HepG2 (cell line): ENCODE measurements around the gene PLEKHD1. TPM values are rescaled to one million over a fixed set of nuclear protein-coding genes. Genes with fewer than 3 reads are reported as not detected.
A peak's percentile ranks its signal among the peaks of the same experiment; 100 is the strongest.

ENCODE experiments used
- ATAC-seq: fragments of 200-7000 bp; cut with Tn5 transposase; 3 replicates; pipeline ENCODE4 v1.9.1; 2020; ENCODE audit warnings: mild to moderate bottlenecking, moderate library complexity
- BruUV-seq: library from RNA; stranded (reverse); fragments of 400-500 nt; replicated peaks from 2 replicates; lab custom pipeline; 2021; lab: Mats Ljungman, UMichigan
- CTCF ChIA-PET: fragments of 300-600 bp; formaldehyde crosslinking; extraction: SDS; loops from one replicate; lab custom pipeline; 2021; ENCODE audit warnings: low total read pairs, inconsistent platforms, low intra/inter-chr PET ratio; lab: Yijun Ruan, JAX
- POLR2A ChIA-PET: fragments of 350-600 bp; sonication (Branson Sonifier 250); formaldehyde crosslinking; loops from one replicate; lab custom pipeline; 2020; ENCODE audit warnings: antibody characterized with exemption, inconsistent platforms; lab: Yijun Ruan, JAX
- DNase-seq: peaks from one replicate; pipeline ENCODE4 v3.0.0-alpha.2; 2015; ENCODE audit warnings: low spot score
- FAIRE-seq: peaks from 3 replicates; lab custom pipeline; 2011; peaks lifted over from hg19 to GRCh38; lab: Jason Lieb, UNC
- H2AFZ ChIP-seq: one replicate; pipeline ENCODE4 v1.6.1; 2011; ENCODE audit warnings: low read length, inconsistent platforms
- H3K27ac ChIP-seq: fragments of 300-600 bp; 3 replicates; pipeline ENCODE4 v1.8.0; 2011; ENCODE audit warnings: mixed run types, mild to moderate bottlenecking, mixed read lengths, low read length, inconsistent platforms; ENCODE audit not compliant: insufficient read depth; ENCODE audit errors: extremely low read length
- H3K27me3 ChIP-seq, 2 experiments: fragments of 200-600 bp in 1 of 2; 2 replicates in 1 of 2; 3 replicates in 1 of 2; pipeline versions ENCODE4 v1.6.0 to v1.8.0; 2011; ENCODE audit warnings: low read length in 2 of 2, mild to moderate bottlenecking in 2 of 2, moderate library complexity in 2 of 2, inconsistent platforms in 1 of 2; ENCODE audit not compliant: insufficient read depth in 2 of 2, control insufficient read depth in 1 of 2
- H3K36me3 ChIP-seq, 2 experiments: fragments of 200-600 bp in 1 of 2; replicated peaks in 1 of 2; 2 replicates in 1 of 2; 3 replicates in 1 of 2; pipeline versions ENCODE4 v1.5.1 to v1.8.0; 2011; ENCODE audit warnings: low read length in 2 of 2, inconsistent platforms in 1 of 2; ENCODE audit not compliant: insufficient read depth in 2 of 2, control insufficient read depth in 1 of 2
- H3K4me1 ChIP-seq: 2 replicates; pipeline ENCODE4 v1.5.1; 2012; ENCODE audit warnings: low read length, inconsistent platforms; ENCODE audit not compliant: insufficient read depth
- H3K4me2 ChIP-seq: 2 replicates; pipeline ENCODE4 v1.6.0; 2011; ENCODE audit warnings: low read depth, low read length, inconsistent platforms
- H3K4me3 ChIP-seq, 3 experiments: fragments of 200-600 bp in 1 of 3; sonication (generic), shearing (Covaris generic) in 1 of 3; replicated peaks in 1 of 3; 2 replicates each; pipeline ENCODE4 v1.5.1; 2011 to 2016; ENCODE audit warnings: low read length in 3 of 3, inconsistent platforms in 2 of 3, low read depth in 2 of 3, mild to moderate bottlenecking in 2 of 3, control low read depth in 1 of 3, mixed read lengths in 1 of 3; ENCODE audit not compliant: insufficient read depth in 1 of 3
- H3K79me2 ChIP-seq: one replicate; pipeline ENCODE4 v1.6.1; 2011; ENCODE audit warnings: low read length, inconsistent platforms; ENCODE audit not compliant: insufficient read depth
- H3K9ac ChIP-seq: 2 replicates; pipeline ENCODE4 v1.6.0; 2011; ENCODE audit warnings: mild to moderate bottlenecking, low read depth, low read length, inconsistent platforms; ENCODE audit not compliant: insufficient read depth
- H3K9me3 ChIP-seq: 2 replicates; pipeline ENCODE4 v1.5.1; 2012; ENCODE audit warnings: mild to moderate bottlenecking, low read length
- H4K20me1 ChIP-seq: 2 replicates; pipeline ENCODE4 v1.6.0; 2011; ENCODE audit warnings: inconsistent platforms, mild to moderate bottlenecking, low read length, moderate library complexity; ENCODE audit not compliant: insufficient read depth
- FIP1L1 ChIP-seq: fragments of 200-400 bp; formaldehyde crosslinking; IDR thresholded peaks from 2 replicates; pipeline ENCODE4 v1.6.1; 2018; ENCODE audit warnings: low read depth, mild to moderate bottlenecking, low read length, moderate library complexity, borderline replicate concordance; ENCODE audit not compliant: insufficient read depth
- GLI4 ChIP-seq: sonication (generic); formaldehyde crosslinking; IDR thresholded peaks from 2 replicates; pipeline ENCODE4 v1.5.1; 2020; ENCODE audit warnings: missing genetic modification reagents, mild to moderate bottlenecking, moderate library complexity, borderline replicate concordance
- MAFF ChIP-seq: IDR thresholded peaks from 2 replicates; pipeline ENCODE4 v1.6.1; 2011; ENCODE audit warnings: low read depth, low read length, improper control_type of control experiment
- MAFK ChIP-seq, 2 experiments: IDR thresholded peaks in 1 of 2; conservative IDR thresholded peaks in 1 of 2; 2 replicates each; pipeline ENCODE4 v1.6.1; 2011; ENCODE audit warnings: improper control_type of control experiment in 2 of 2, low read length in 2 of 2
- NR2F2 ChIP-seq: IDR thresholded peaks from 2 replicates; pipeline ENCODE4 v1.6.1; 2012; ENCODE audit warnings: low read depth, inconsistent platforms, borderline replicate concordance
- RFX3 ChIP-seq: IDR thresholded peaks from 2 replicates; pipeline ENCODE4 v1.6.1; 2016; ENCODE audit warnings: missing biosample characterization, missing genetic modification reagents
- ZC3H4 ChIP-seq: sonication (generic); formaldehyde crosslinking; IDR thresholded peaks from 2 replicates; pipeline ENCODE4 v1.4.0; 2020; ENCODE audit warnings: missing genetic modification reagents, borderline replicate concordance
- ZFP36L2 ChIP-seq: sonication (generic); formaldehyde crosslinking; IDR thresholded peaks from 2 replicates; pipeline ENCODE4 v1.4.0; 2020; ENCODE audit warnings: missing genetic modification reagents
- ZNF274 ChIP-seq: sonication (generic); formaldehyde crosslinking; IDR thresholded peaks from 2 replicates; pipeline ENCODE4 v1.5.1; 2020; ENCODE audit warnings: mild to moderate bottlenecking, missing genetic modification reagents
- ZNF703 ChIP-seq: sonication (generic); formaldehyde crosslinking; IDR thresholded peaks from 2 replicates; pipeline ENCODE4 v1.5.1; 2020; ENCODE audit warnings: missing genetic modification reagents, mild to moderate bottlenecking, moderate library complexity, borderline replicate concordance
- WGBS: methylation state at CpG from one replicate; pipeline ENCODE4 v1.1.6; 2017; ENCODE audit warnings: low lambda C conversion rate; 5-methylcytosine and 5-hydroxymethylcytosine counted together
- in situ Hi-C: cut with HindIII; loops from 2 replicates; pipeline ENCODE4 v1.10.0; 2017; ENCODE audit warnings: low pct_unique_long_range_greater_than_20kb; ENCODE audit not compliant: extremely low pct_ligation_motif_present
- intact Hi-C: fragments of 100-400 bp; cut with micrococcal nuclease; formaldehyde crosslinking; loops from one replicate; pipeline ENCODE4 v1.10.0; 2022; ENCODE audit not compliant: unreplicated experiment
- polyA plus RNA-seq, 8 experiments: library from polyadenylated mRNA; depleted of rRNA in 3 of 8; stranded (reverse) in 7 of 8; unstranded in 1 of 8; fragments of >200 nt; fragmentation: Illumina TruSeq in 4 of 8; extraction: Trizol in 4 of 8; gene quantifications; 2 replicates each; pipeline versions ENCODE4 v1.2.1 to v1.2.3, GENCODE V29; 2011 to 2016; ENCODE audit warnings: low read depth in 4 of 8, missing spikeins in 1 of 8, mixed read lengths in 1 of 8; ENCODE audit not compliant: insufficient read depth in 1 of 8
- total RNA-seq, 5 experiments: library from RNA; depleted of rRNA; stranded (reverse); fragments of >200 nt; fragmentation: Illumina TruSeq; extraction: Trizol; gene quantifications; 2 replicates each; pipeline ENCODE4 v1.2.3, GENCODE V29; 2016; ENCODE audit warnings: low read depth in 1 of 5

PLEKHD1 gene
- total and polyA plus RNA-seq, 2 of the 13 experiments (the other 11 are each of a cell fraction or from before 2014, with no cell fraction given) = 0.01 TPM; not detected in 1

- no peak for ATAC-seq
- intact Hi-C loops = no loop called here
- H3K4me2 ChIP-seq = no peak overlapping the region
- POLR2A ChIA-PET = no interaction called here
- H3K27me3 ChIP-seq = peaks cover 0 to 54% of the 10 kb centered on the region in 2 experiments
- H2AFZ ChIP-seq = no peak overlapping the region
- WGBS = 6% methylated on average over 7 of the region's 7 CpGs
- no peak overlapping the region for H3K27ac ChIP-seq
- in situ Hi-C loops = no loop called here
- H3K36me3 ChIP-seq = no peaks in the 10 kb centered on the region
- H3K4me3 ChIP-seq = no peak overlapping the region
- no peaks in the 10 kb centered on the region for H3K79me2 ChIP-seq
- TF ChIP-seq RFX3 (CRISPR knock-in tag) (no peak), MAFF (peak; percentile 10; the same call in 1 of the 2 replicates), MAFK (conservative IDR thresholded peaks at IDR 0.05 in 1 of 2, IDR thresholded peaks at IDR 0.05 in 1 of 2; ENCODE audit: low read length in 2 of 2) (peak; percentile 16 to 59; a peak in 2 of 4 replicates), NR2F2 (no peak), ZFP36L2 (CRISPR knock-in tag) (no peak)
- TF ChIP-seq, all 625 proteins: peak for 2
- FAIRE-seq = no peak
- CTCF ChIA-PET = no interaction called here
- Histone ChIP-seq H3K4me1 (no peaks in the 10 kb centered on the region), H3K9ac (no peak overlapping the region), H3K9me3 (no peaks in the 10 kb centered on the region), H4K20me1 (no peaks in the 10 kb centered on the region)
- no TSS peak for BruUV-seq
- DNase-seq = no peak
Measured at GRCh38 chr14:69560826-69561225, 76.3 kb downstream of the PLEKHD1 start.

DNA sequence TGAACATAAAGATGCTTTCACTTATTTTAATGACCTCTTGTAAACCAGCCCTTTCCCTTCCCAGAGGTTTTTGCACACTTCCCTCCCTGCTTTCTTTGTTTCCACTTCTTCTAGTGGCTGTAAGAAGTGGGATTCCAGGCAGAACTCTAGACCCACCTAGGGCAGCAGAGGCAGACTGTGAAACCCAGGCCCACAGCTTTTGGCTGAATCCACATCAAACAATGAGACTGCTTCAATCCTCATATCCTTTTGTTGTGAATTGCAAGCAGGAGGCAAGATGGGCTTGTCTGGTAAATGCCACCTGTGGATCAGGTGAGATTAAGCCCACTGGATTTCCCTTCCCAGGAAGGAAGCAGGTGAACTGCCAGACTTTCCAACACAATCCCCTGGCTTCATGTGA, 77.4 kb downstream of the PLEKHD1 start:
- H3K4me2 ChIP-seq = no peak overlapping the region
- TF ChIP-seq ZC3H4 (CRISPR knock-in tag) = no peak
- TF ChIP-seq ZNF274 (CRISPR knock-in tag) = no peak
- TF ChIP-seq FIP1L1 = no peak
- TF ChIP-seq GLI4 (CRISPR knock-in tag) = no peak
- no peak for TF ChIP-seq ZNF703
- TF ChIP-seq, all 625 proteins: peak for 0
- CTCF ChIA-PET = no interaction called here
- Histone ChIP-seq H2AFZ (no peak overlapping the region), H3K4me3 (no peak overlapping the region), H3K9ac (no peak overlapping the region), H3K36me3 (no peaks in the 10 kb centered on the region), H3K4me1 (no peaks in the 10 kb centered on the region), H3K27ac (no peak overlapping the region), H4K20me1 (no peaks in the 10 kb centered on the region), H3K79me2 (no peaks in the 10 kb centered on the region), H3K27me3 (peaks cover 0 to 51% of the 10 kb centered on the region in 2 experiments; a peak in 4 of 5 replicates), H3K9me3 (no peaks in the 10 kb centered on the region)
- BruUV-seq = no TSS peak
- no peak for DNase-seq
- no peak for FAIRE-seq
- in situ Hi-C loops (no loop called here), intact Hi-C loops (no loop called here)
- POLR2A ChIA-PET = no interaction called here
- ATAC-seq = no peak
